Measurements from ENCODE around the gene PLA1A.
"Not testable (repeated sequence)": the region's sequence is repeated elsewhere in the genome, so short reads cannot be mapped to it uniquely, and the experiment has no call there.

DNA sequence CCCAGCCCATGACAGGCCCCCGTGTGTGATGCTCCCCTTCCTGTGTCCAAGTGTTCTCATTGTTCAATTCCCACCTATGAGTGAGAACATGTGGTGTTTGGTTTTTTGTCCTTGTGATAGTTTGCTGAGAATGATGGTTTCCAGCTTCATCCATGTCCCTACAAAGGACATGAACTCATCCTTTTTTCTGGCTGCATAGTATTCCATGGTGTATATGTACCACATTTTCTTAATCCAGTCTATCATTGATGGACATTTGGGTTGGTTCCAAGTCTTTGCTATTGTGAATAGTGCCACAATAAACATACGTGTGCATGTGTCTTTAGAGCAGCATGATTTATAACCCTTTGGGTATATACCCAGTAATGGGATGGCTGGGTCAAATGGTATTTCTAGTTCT is 34.4 kb upstream of the PLA1A start:
- TF ChIP-seq, protein P1, sequence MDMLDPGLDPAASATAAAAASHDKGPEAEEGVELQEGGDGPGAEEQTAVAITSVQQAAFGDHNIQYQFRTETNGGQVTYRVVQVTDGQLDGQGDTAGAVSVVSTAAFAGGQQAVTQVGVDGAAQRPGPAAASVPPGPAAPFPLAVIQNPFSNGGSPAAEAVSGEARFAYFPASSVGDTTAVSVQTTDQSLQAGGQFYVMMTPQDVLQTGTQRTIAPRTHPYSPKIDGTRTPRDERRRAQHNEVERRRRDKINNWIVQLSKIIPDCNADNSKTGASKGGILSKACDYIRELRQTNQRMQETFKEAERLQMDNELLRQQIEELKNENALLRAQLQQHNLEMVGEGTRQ (IDR thresholded peaks at IDR 0.05; ENCODE audit: low read depth, low read length), result not testable (repeated sequence)
- not testable (repeated sequence) for TF ChIP-seq CHD1, NFE2L2 (IDR thresholded peaks at IDR 0.05; ENCODE audit: low read depth, low read length)
- TF ChIP-seq, protein P2, sequence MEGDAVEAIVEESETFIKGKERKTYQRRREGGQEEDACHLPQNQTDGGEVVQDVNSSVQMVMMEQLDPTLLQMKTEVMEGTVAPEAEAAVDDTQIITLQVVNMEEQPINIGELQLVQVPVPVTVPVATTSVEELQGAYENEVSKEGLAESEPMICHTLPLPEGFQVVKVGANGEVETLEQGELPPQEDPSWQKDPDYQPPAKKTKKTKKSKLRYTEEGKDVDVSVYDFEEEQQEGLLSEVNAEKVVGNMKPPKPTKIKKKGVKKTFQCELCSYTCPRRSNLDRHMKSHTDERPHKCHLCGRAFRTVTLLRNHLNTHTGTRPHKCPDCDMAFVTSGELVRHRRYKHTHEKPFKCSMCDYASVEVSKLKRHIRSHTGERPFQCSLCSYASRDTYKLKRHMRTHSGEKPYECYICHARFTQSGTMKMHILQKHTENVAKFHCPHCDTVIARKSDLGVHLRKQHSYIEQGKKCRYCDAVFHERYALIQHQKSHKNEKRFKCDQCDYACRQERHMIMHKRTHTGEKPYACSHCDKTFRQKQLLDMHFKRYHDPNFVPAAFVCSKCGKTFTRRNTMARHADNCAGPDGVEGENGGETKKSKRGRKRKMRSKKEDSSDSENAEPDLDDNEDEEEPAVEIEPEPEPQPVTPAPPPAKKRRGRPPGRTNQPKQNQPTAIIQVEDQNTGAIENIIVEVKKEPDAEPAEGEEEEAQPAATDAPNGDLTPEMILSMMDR (conservative IDR thresholded peaks at IDR 0.05; ENCODE audit: low read depth, low read length), result not testable (repeated sequence)

Measured in IMR-90 (cell line).